A549 treated with AZD9567 at 1 μM for 4 hours (cell line): Measurements from ENCODE around the gene COL4A3. TPM values are rescaled to one million over a fixed set of nuclear protein-coding genes. Genes with fewer than 3 reads are reported as not detected.

Experiments
- total RNA-seq: library from RNA; stranded (reverse); fragments of 200-300 nt; extraction: Qiagen RNA extraction; gene quantifications from 5 replicates; pipeline ENCODE4 v1.2.3, GENCODE V29; 2022; ENCODE audit not compliant: insufficient read depth

Gene COL4A3
- total RNA-seq = 0.33 to 1.7 TPM (median 0.94 TPM) in 5 replicates

DNA sequence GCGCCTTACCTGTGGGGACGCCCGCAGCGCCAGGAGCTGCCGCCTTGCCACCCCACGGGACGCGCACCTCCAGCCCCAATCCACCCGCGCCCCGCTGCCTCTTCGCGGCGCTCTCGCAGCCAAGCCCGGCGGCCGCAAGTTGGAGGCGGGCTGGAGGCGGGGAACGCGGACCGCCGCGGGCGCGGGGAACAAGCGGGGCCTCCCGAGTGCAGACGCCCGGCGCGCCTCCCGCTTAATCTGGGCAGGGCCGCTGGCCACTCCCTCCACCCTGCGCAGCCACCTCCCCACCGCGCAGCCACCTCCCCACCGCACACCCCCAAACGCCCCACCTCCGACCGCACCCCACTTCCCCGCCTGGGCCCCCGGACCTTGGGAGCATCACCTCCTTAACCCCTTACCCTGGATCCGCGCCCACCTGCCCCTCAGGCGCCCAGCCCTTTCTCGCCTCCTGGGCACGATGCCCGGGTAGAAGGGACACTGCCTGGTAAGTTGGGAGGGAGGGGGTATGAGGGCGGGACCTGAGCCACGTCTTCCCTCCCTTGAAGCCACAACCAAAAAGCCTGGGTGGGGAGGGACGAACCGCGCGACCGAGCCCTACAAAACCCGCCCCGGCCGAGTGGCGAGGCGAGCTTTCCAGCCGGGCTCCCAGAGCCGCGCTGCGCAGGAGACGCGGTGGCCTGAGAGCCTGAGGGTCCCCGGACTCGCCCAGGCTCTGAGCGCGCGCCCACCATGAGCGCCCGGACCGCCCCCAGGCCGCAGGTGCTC lies at the start of gene COL4A3, which contains the start of gene COL4A4:
Gene COL4A3, plus strand, starts transcription at position 627 of the 765 bp plus-strand sequence. Its CDS starts 103 bp downstream, at position 730.
Gene COL4A4, minus strand, starts transcription at position 208 of the 765 bp plus-strand sequence. CDS start 16,722 bp downstream, outside the sequence.

GRCh38 chr2:227324995-227325838 lies 160.8 kb downstream of the COL4A3 start, which contains the start of gene MFF:
MFF (plus strand) TSS chr2:227325251; CDS start chr2:227330666, 5,415 bp downstream.

Other genes starting within 250 kb of the COL4A3 start
- 1.2 to 2.1 TPM (median 1.7 TPM) in 5 replicates for gene COL4A4, start 419 bp upstream of the COL4A3 start, total RNA-seq
- gene MFF, start 160.6 kb downstream of the COL4A3 start, total RNA-seq = 97.1 to 122 TPM (median 99.8 TPM) in 5 replicates
- gene TM4SF20, start 214.7 kb downstream of the COL4A3 start, total RNA-seq = 5.8 to 11.8 TPM (median 8.4 TPM) in 5 replicates
- gene SCYGR1, start 223.3 kb downstream of the COL4A3 start, total RNA-seq = not detected in 5 replicates